ENCODE data around the gene COL6A1.

COL6A1 gene

GRCh38 chr21:46028573-46029091, 47.1 kb downstream of the COL6A1 start:
- DNase-seq = no peak
- Histone ChIP-seq H3K27me3 (replicated peaks in 2 of 5; ENCODE audit: control insufficient read depth in 4 of 5, insufficient read depth in 5 of 5, low read length in 4 of 5) (peaks cover 0 to 5% (median 0%) of the 10 kb centered on the region in 5 experiments), H3K4me1 (ENCODE audit: control extremely low read depth in 1 of 4, control insufficient read depth in 4 of 4, insufficient read depth in 4 of 4, low read length in 3 of 4) (no peaks in the 10 kb centered on the region), H3K9me3 (ENCODE audit: control extremely low read depth in 1 of 5, control insufficient read depth in 4 of 5, insufficient read depth in 2 of 5, low read depth in 1 of 5, low read length in 4 of 5) (peaks cover 0 to 7% (median 5%) of the 10 kb centered on the region in 5 experiments), H3K4me3 (ENCODE audit: control insufficient read depth in 1 of 7, extremely low read depth in 1 of 7, insufficient read depth in 4 of 7, low read depth in 2 of 7, low read length in 6 of 7) (no peak overlapping the region), H3K36me3 (ENCODE audit: control insufficient read depth in 4 of 4, insufficient read depth in 4 of 4, low read length in 3 of 4) (no peaks in the 10 kb centered on the region), H3K27ac (ENCODE audit: insufficient read depth in 1 of 2, low read depth in 1 of 2, low read length in 2 of 2, poor library complexity in 1 of 2, severe bottlenecking in 2 of 2) (no peak overlapping the region)
- POLR2A ChIA-PET = no interaction called here
- CTCF ChIA-PET = interaction anchor here (1.0 to 2.2 kb wide), 2 partner anchors 11 to 114 kb away, joined by 3 to 8 read pairs; no protein-coding TSS in a partner anchor
- no CpG with 5 or more reads among the region's 1 CpG for WGBS (ENCODE audit: insufficient coverage)

GRCh38 chr21:46029186-46029924, 47.8 kb downstream of the COL6A1 start:
- no peak for DNase-seq
- H3K27ac ChIP-seq (ENCODE audit: insufficient read depth in 1 of 2, low read depth in 1 of 2, low read length in 2 of 2, poor library complexity in 1 of 2, severe bottlenecking in 2 of 2) = no peak overlapping the region
- peaks cover 0 to 7% (median 5%) of the 10 kb centered on the region in 5 experiments for H3K9me3 ChIP-seq (ENCODE audit: control extremely low read depth in 1 of 5, control insufficient read depth in 4 of 5, insufficient read depth in 2 of 5, low read depth in 1 of 5, low read length in 4 of 5)
- H3K27me3 ChIP-seq (replicated peaks in 2 of 5; ENCODE audit: control insufficient read depth in 4 of 5, insufficient read depth in 5 of 5, low read length in 4 of 5) = peaks cover 0 to 3% (median 0%) of the 10 kb centered on the region in 5 experiments
- H3K4me3 ChIP-seq (ENCODE audit: control insufficient read depth in 1 of 7, extremely low read depth in 1 of 7, insufficient read depth in 4 of 7, low read depth in 2 of 7, low read length in 6 of 7) = no peak overlapping the region
- ChIA-PET POLR2A (no interaction called here), CTCF (interaction anchor here (2.2 kb wide), 1 partner anchor 114 kb away, joined by 8 read pairs; no protein-coding TSS in a partner anchor)
- WGBS (ENCODE audit: insufficient coverage) = 76% methylated on average over 5 of the region's 5 CpGs
- H3K4me1 ChIP-seq (ENCODE audit: control extremely low read depth in 1 of 4, control insufficient read depth in 4 of 4, insufficient read depth in 4 of 4, low read length in 3 of 4) = no peaks in the 10 kb centered on the region
- no peaks in the 10 kb centered on the region for H3K36me3 ChIP-seq (ENCODE audit: control insufficient read depth in 4 of 4, insufficient read depth in 4 of 4, low read length in 3 of 4)

DNA sequence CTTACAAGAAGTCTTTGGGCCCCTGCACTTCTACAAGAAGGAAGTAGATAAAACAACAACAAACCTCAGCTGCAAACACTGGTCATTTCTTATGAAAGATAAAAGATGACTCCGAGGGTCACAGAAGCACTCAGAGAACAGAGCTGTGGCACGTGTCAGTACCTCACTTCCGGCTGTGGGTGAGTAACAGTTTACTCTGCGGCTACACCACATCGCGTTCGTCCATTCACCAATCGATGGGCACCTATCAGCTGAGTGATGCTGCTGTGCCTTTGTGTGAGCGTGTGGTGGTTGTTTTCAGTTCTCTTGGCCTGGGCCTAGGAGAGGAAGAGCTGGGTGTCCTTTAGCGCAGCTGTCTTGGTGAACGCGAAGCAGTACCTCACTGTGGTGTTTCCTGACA, 49.9 kb downstream of the COL6A1 start:
- DNase-seq = peak; percentile 46 to 81 (median 78)
- H3K36me3 ChIP-seq (ENCODE audit: control insufficient read depth in 4 of 4, insufficient read depth in 4 of 4, low read length in 3 of 4) = no peaks in the 10 kb centered on the region
- no peaks in the 10 kb centered on the region for H3K4me1 ChIP-seq (ENCODE audit: control extremely low read depth in 1 of 4, control insufficient read depth in 4 of 4, insufficient read depth in 4 of 4, low read length in 3 of 4)
- peaks cover 0 to 2% (median 0%) of the 10 kb centered on the region in 5 experiments for H3K27me3 ChIP-seq (replicated peaks in 2 of 5; ENCODE audit: control insufficient read depth in 4 of 5, insufficient read depth in 5 of 5, low read length in 4 of 5)
- no peak overlapping the region for H3K27ac ChIP-seq (ENCODE audit: insufficient read depth in 1 of 2, low read depth in 1 of 2, low read length in 2 of 2, poor library complexity in 1 of 2, severe bottlenecking in 2 of 2)
- ChIA-PET POLR2A (interaction anchor here (0.6 kb wide), 1 partner anchor 222 kb away, joined by 4 read pairs; no protein-coding TSS in a partner anchor), CTCF (interaction anchor here (0.9 kb wide), 1 partner anchor 59 kb away, joined by 3 read pairs; no protein-coding TSS in a partner anchor)
- no peak overlapping the region for H3K4me3 ChIP-seq (ENCODE audit: control insufficient read depth in 1 of 7, extremely low read depth in 1 of 7, insufficient read depth in 4 of 7, low read depth in 2 of 7, low read length in 6 of 7)
- peaks cover 0 to 7% (median 5%) of the 10 kb centered on the region in 5 experiments for H3K9me3 ChIP-seq (ENCODE audit: control extremely low read depth in 1 of 5, control insufficient read depth in 4 of 5, insufficient read depth in 2 of 5, low read depth in 1 of 5, low read length in 4 of 5)
- WGBS (ENCODE audit: insufficient coverage) = 66% methylated on average over 12 of the region's 12 CpGs

GRCh38 chr21:46032100-46032499, 50.5 kb downstream of the COL6A1 start:
- Histone ChIP-seq H3K27ac (ENCODE audit: insufficient read depth in 1 of 2, low read depth in 1 of 2, low read length in 2 of 2, poor library complexity in 1 of 2, severe bottlenecking in 2 of 2) (no peak overlapping the region), H3K4me1 (ENCODE audit: control extremely low read depth in 1 of 4, control insufficient read depth in 4 of 4, insufficient read depth in 4 of 4, low read length in 3 of 4) (no peaks in the 10 kb centered on the region), H3K36me3 (ENCODE audit: control insufficient read depth in 4 of 4, insufficient read depth in 4 of 4, low read length in 3 of 4) (no peaks in the 10 kb centered on the region), H3K9me3 (ENCODE audit: control extremely low read depth in 1 of 5, control insufficient read depth in 4 of 5, insufficient read depth in 2 of 5, low read depth in 1 of 5, low read length in 4 of 5) (peaks cover 0 to 7% (median 5%) of the 10 kb centered on the region in 5 experiments), H3K27me3 (replicated peaks in 2 of 5; ENCODE audit: control insufficient read depth in 4 of 5, insufficient read depth in 5 of 5, low read length in 4 of 5) (peaks cover 0 to 2% (median 0%) of the 10 kb centered on the region in 5 experiments), H3K4me3 (ENCODE audit: control insufficient read depth in 1 of 7, extremely low read depth in 1 of 7, insufficient read depth in 4 of 7, low read depth in 2 of 7, low read length in 6 of 7) (no peak overlapping the region)
- 98% methylated on average over 5 of the region's 6 CpGs for WGBS (ENCODE audit: insufficient coverage)
- ChIA-PET POLR2A (interaction anchor here (0.6 kb wide), 1 partner anchor 221 kb away, joined by 4 read pairs; no protein-coding TSS in a partner anchor), CTCF (no interaction called here)
- DNase-seq = no peak

DNA sequence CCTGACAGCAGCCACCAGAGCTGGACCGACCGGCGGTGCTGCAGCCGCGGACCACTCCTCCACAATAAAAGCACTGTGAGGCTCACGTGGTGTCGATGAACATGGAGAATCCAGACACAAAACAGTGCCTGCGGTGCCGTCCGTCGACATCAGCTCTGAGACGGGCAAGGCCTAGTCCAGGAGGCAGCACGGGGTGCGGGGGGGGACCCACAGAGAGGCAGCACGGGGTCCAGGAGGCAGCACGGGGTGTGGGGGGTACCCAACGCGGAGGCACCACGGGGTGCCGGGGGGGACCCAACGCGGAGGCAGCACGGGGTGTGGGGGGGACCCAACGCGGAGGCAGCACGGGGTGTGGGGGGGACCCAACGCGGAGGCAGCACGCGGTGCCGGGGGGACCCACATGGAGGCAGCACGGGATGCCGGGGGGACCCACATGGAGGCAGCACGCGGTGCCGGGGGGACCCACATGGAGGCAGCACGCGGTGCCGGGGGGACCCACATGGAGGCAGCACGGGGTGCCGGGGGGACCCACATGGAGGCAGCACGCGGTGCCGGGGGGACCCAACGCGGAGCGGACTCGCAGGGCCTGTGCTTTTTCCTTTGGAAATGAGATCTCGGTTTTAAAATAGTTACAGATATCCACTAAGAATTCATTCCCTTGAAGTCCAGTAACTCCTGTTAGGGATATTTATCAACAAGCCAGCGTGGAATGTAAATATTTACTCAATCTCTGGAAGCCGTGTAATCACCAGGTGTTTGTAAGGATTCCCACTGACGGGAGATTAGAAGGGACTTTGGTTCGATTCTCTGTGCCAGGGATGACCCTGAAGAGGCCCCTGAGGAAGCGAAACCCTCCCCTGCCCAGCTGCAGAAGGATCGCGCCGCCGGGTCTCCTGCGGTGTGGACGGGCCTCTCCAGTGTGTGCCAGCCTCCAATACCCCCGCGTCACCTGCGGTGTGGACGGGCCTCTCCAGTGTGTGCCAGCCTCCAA, 52.1 kb downstream of the COL6A1 start:
- H3K4me1 ChIP-seq (ENCODE audit: control extremely low read depth in 1 of 4, control insufficient read depth in 4 of 4, insufficient read depth in 4 of 4, low read length in 3 of 4) = no peaks in the 10 kb centered on the region
- CTCF ChIA-PET = no interaction called here
- H3K27ac ChIP-seq (ENCODE audit: insufficient read depth in 1 of 2, low read depth in 1 of 2, low read length in 2 of 2, poor library complexity in 1 of 2, severe bottlenecking in 2 of 2) = no peak overlapping the region
- H3K27me3 ChIP-seq (replicated peaks in 2 of 5; ENCODE audit: control insufficient read depth in 4 of 5, insufficient read depth in 5 of 5, low read length in 4 of 5) = peaks cover 0 to 2% (median 0%) of the 10 kb centered on the region in 5 experiments
- no peak for DNase-seq
- WGBS (ENCODE audit: insufficient coverage) = 98% methylated on average over 40 of the region's 64 CpGs
- POLR2A ChIA-PET = no interaction called here
- peaks cover 0 to 7% (median 5%) of the 10 kb centered on the region in 5 experiments for H3K9me3 ChIP-seq (ENCODE audit: control extremely low read depth in 1 of 5, control insufficient read depth in 4 of 5, insufficient read depth in 2 of 5, low read depth in 1 of 5, low read length in 4 of 5)
- H3K4me3 ChIP-seq (ENCODE audit: control insufficient read depth in 1 of 7, extremely low read depth in 1 of 7, insufficient read depth in 4 of 7, low read depth in 2 of 7, low read length in 6 of 7) = no peak overlapping the region
- no peaks in the 10 kb centered on the region for H3K36me3 ChIP-seq (ENCODE audit: control insufficient read depth in 4 of 4, insufficient read depth in 4 of 4, low read length in 3 of 4)

DNA sequence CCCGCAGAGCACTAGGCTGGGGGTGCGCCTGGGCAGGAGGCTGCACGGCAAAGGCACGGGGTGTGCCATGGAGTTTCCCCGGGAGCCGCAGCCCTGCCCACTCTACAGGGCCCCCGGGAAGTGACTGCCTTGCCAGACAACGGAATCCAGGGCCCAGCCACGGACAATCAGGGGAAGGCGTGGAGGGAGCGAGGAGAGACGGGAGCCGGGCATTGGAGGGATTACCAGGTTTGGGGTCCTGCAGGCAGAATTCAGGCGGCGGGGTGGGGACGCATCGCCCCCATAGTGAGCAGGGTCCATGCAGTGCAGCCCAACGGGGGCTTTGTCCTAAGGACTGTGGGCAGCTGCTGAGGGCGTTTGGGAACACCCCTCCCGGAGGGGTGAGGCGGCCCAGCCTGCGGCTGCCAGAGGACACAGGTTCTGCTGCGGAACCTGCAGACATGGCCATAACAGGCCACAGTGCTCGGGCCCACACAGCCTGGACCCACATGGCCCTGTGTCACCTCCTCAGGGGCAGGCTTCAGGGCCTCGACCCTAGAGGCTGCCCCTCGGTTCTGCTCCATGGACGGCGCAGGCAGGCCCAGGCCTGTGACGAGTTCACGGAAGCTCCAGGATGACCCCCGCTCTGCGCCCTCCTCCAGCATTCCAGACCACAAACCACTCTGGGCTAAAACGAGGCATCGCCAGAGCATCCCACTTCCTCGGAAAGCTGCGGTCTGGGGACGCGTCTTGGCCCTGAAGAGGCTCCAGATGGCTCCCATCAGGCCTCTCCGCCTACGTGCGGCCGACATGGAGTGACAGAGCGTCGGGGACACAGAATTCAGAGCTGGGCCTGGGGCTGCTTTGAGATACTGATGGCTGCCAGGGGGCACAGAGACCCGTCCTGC, 54.5 kb downstream of the COL6A1 start:
- Histone ChIP-seq H3K4me1 (ENCODE audit: control extremely low read depth in 1 of 4, control insufficient read depth in 4 of 4, insufficient read depth in 4 of 4, low read length in 3 of 4) (no peaks in the 10 kb centered on the region), H3K27me3 (replicated peaks in 2 of 5; ENCODE audit: control insufficient read depth in 4 of 5, insufficient read depth in 5 of 5, low read length in 4 of 5) (peaks cover 0 to 2% (median 0%) of the 10 kb centered on the region in 5 experiments), H3K36me3 (ENCODE audit: control insufficient read depth in 4 of 4, insufficient read depth in 4 of 4, low read length in 3 of 4) (no peaks in the 10 kb centered on the region), H3K27ac (ENCODE audit: insufficient read depth in 1 of 2, low read depth in 1 of 2, low read length in 2 of 2, poor library complexity in 1 of 2, severe bottlenecking in 2 of 2) (no peak overlapping the region), H3K9me3 (ENCODE audit: control extremely low read depth in 1 of 5, control insufficient read depth in 4 of 5, insufficient read depth in 2 of 5, low read depth in 1 of 5, low read length in 4 of 5) (no peaks in the 10 kb centered on the region), H3K4me3 (ENCODE audit: control insufficient read depth in 1 of 7, extremely low read depth in 1 of 7, insufficient read depth in 4 of 7, low read depth in 2 of 7, low read length in 6 of 7) (no peak overlapping the region)
- 98% methylated on average over 39 of the region's 45 CpGs for WGBS (ENCODE audit: insufficient coverage)
- ChIA-PET POLR2A (interaction anchor here (0.6 kb wide), 1 partner anchor 28 kb away, joined by 4 read pairs; no protein-coding TSS in a partner anchor), CTCF (no interaction called here)
- no peak for DNase-seq
